SH-SY5Y (cell line): ENCODE results near the gene NR4A1.

Experiments
- GATA2 ChIP-seq: IDR thresholded peaks from 2 replicates; pipeline ENCODE4 v1.6.1; 2011; ENCODE audit warnings: mild to moderate bottlenecking, low read depth, low read length
- GATA3 ChIP-seq: IDR thresholded peaks from 2 replicates; pipeline ENCODE4 v1.6.1; 2011; ENCODE audit warnings: low read depth, mild to moderate bottlenecking, low read length, moderate library complexity

- TF ChIP-seq GATA2 (no peak), GATA3 (no peak)
Measured at GRCh38 chr12:52083638-52083996, 32.4 kb downstream of the NR4A1 start.
